Esophagus squamous epithelium (tissue), 4 donors: ENCODE data around the gene LACTBL1.

Experiments
- CTCF ChIP-seq, 6 experiments: fragments of 450-650 bp in 4 of 6; fragments of 200-600 bp in 2 of 6; sonication (generic) in 2 of 6; IDR thresholded peaks; one replicate each; pipeline ENCODE4 v1.5.1; 2016 to 2019; ENCODE audit warnings: antibody characterized with exemption in 6 of 6, mild to moderate bottlenecking in 4 of 6, moderate library complexity in 4 of 6
- POLR2A ChIP-seq, 4 donors: fragments of 450-650 bp; IDR thresholded peaks; one replicate each; pipeline ENCODE4 v1.6.1; 2017; ENCODE audit warnings: antibody characterized with exemption in 4 of 4, mild to moderate bottlenecking in 4 of 4, moderate library complexity in 3 of 4

GRCh38 chr1:22935433-22935832 lies 37.2 kb downstream of the LACTBL1 start:
- TF ChIP-seq CTCF (IDR thresholded peaks at IDR 0.05), result no peak
- no peak for TF ChIP-seq POLR2A (IDR thresholded peaks at IDR 0.05)
